ENCODE measurements around the gene NCOA4. TPM values are rescaled to one million over a fixed set of nuclear protein-coding genes. Genes with fewer than 3 reads are reported as not detected.
"Not testable (repeated sequence)": the region's sequence is repeated elsewhere in the genome, so short reads cannot be mapped to it uniquely, and the experiment has no call there.

NCOA4 gene
- total RNA-seq, 1 experiment from 2014 or later = 50.6 TPM

DNA sequence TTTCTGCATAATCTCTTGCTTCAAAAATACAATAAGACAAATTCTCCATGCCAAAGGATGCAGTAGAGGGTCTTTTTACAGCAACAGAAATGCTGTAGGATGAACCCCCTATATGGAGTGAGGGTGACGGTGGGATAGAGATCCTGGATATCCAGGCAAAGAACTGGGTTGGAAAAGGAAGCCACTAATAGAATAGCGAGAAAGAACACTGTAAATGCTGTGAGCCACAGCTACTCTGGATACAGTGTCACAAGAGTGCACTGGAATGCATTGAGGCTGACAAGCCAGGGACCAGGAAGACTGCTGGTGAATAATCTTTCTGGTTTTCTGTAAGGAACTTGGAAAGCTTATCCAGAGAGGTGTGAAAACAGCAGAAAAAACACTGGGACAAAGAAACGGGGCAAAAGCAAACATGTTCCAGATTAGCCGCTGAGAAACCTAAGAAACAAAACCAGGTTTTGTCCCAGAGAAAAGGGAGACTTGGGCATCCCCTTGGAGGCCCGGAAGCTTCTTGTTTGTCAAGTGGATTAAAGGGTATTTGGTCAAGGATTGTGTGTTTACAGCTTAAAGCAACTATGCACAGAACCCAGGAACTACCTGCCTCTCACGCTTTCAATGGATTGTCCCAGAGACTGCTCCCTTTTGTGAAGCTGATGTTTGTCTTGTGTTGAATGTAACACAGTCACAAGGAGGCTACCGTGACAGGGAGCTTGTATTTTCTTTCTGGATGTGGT is 21.8 kb upstream of the NCOA4 start:
- no peak for DNase-seq (ENCODE audit: low spot score)
- TF ChIP-seq EZH2 (IDR thresholded peaks at IDR 0.05; ENCODE audit: borderline replicate concordance, low read depth, low read length, poor library complexity, severe bottlenecking) = no peak
- TF ChIP-seq, protein P1, sequence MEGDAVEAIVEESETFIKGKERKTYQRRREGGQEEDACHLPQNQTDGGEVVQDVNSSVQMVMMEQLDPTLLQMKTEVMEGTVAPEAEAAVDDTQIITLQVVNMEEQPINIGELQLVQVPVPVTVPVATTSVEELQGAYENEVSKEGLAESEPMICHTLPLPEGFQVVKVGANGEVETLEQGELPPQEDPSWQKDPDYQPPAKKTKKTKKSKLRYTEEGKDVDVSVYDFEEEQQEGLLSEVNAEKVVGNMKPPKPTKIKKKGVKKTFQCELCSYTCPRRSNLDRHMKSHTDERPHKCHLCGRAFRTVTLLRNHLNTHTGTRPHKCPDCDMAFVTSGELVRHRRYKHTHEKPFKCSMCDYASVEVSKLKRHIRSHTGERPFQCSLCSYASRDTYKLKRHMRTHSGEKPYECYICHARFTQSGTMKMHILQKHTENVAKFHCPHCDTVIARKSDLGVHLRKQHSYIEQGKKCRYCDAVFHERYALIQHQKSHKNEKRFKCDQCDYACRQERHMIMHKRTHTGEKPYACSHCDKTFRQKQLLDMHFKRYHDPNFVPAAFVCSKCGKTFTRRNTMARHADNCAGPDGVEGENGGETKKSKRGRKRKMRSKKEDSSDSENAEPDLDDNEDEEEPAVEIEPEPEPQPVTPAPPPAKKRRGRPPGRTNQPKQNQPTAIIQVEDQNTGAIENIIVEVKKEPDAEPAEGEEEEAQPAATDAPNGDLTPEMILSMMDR (conservative IDR thresholded peaks at IDR 0.05; ENCODE audit: low read depth, low read length) = no peak
- no peaks in the 10 kb centered on the region for H3K9me3 ChIP-seq (ENCODE audit: low read depth, low read length, poor library complexity, severe bottlenecking)
- peaks cover 10% of the 10 kb centered on the region for H3K27me3 ChIP-seq (replicated peaks; ENCODE audit: insufficient read depth, low read depth, low read length, poor library complexity)
- no peak overlapping the region for H3K27ac ChIP-seq (ENCODE audit: low read depth, low read length, poor library complexity, severe bottlenecking)
- H3K4me3 ChIP-seq (ENCODE audit: low read depth, low read length, poor library complexity, severe bottlenecking) = no peak overlapping the region
- H3K36me3 ChIP-seq (ENCODE audit: insufficient read depth, low read length, poor library complexity, severe bottlenecking) = no peaks in the 10 kb centered on the region
- no peaks in the 10 kb centered on the region for H3K4me1 ChIP-seq (ENCODE audit: insufficient read depth, low read length, poor library complexity, severe bottlenecking)
- no TSS peak for BruUV-seq (replicated peaks)
- ChIA-PET CTCF (interaction anchor here (0.6 kb wide), 1 partner anchor 14 kb away, joined by 5 read pairs; no protein-coding TSS in a partner anchor), POLR2A (ENCODE audit: low non-redundant PET) (no interaction called here)
- intact Hi-C loops (cut with micrococcal nuclease; ENCODE audit: unreplicated experiment) = no loop called here

- Histone ChIP-seq H3K4me1 (ENCODE audit: insufficient read depth, low read length, poor library complexity, severe bottlenecking) (no peaks in the 10 kb centered on the region), H3K9me3 (ENCODE audit: low read depth, low read length, poor library complexity, severe bottlenecking) (no peaks in the 10 kb centered on the region), H3K27ac (ENCODE audit: low read depth, low read length, poor library complexity, severe bottlenecking) (no peak overlapping the region), H3K4me3 (ENCODE audit: low read depth, low read length, poor library complexity, severe bottlenecking) (no peak overlapping the region), H3K27me3 (replicated peaks; ENCODE audit: insufficient read depth, low read depth, low read length, poor library complexity) (peaks cover 12% of the 10 kb centered on the region), H3K36me3 (ENCODE audit: insufficient read depth, low read length, poor library complexity, severe bottlenecking) (no peaks in the 10 kb centered on the region)
- intact Hi-C loops (cut with micrococcal nuclease; ENCODE audit: unreplicated experiment) = no loop called here
- TF ChIP-seq, protein P1 (conservative IDR thresholded peaks at IDR 0.05; ENCODE audit: low read depth, low read length) = no peak
- no peak for TF ChIP-seq EZH2 (IDR thresholded peaks at IDR 0.05; ENCODE audit: borderline replicate concordance, low read depth, low read length, poor library complexity, severe bottlenecking)
- no peak for DNase-seq (ENCODE audit: low spot score)
- CTCF ChIA-PET = no interaction called here
- no TSS peak for BruUV-seq (replicated peaks)
- POLR2A ChIA-PET (ENCODE audit: low non-redundant PET) = no interaction called here
Observed at GRCh38 chr10:46050941-46051623, 20.7 kb upstream of the NCOA4 start.

DNA sequence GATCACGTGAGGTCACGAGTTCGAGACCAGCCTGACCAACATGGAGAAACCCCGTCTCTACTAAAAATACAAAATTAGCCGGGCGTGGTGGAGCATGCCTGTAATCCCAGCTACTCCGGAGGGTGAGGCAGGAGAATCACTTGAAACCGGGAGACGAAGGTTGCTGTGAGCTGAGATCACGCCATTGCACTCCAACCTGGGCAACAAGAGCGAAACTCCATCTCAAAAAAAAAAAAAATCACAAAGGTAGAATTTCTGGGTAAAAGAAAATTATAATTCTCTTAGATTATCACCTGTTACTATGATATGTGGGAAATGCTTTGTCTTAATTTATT is 19.0 kb upstream of the NCOA4 start:
- H3K4me1 ChIP-seq (ENCODE audit: insufficient read depth, low read length, poor library complexity, severe bottlenecking); H3K9me3 ChIP-seq (ENCODE audit: low read depth, low read length, poor library complexity, severe bottlenecking); CTCF ChIA-PET; intact Hi-C loops (cut with micrococcal nuclease; ENCODE audit: unreplicated experiment); H3K27ac ChIP-seq (ENCODE audit: low read depth, low read length, poor library complexity, severe bottlenecking); H3K36me3 ChIP-seq (ENCODE audit: insufficient read depth, low read length, poor library complexity, severe bottlenecking); BruUV-seq (replicated peaks); H3K4me3 ChIP-seq (ENCODE audit: low read depth, low read length, poor library complexity, severe bottlenecking); DNase-seq (ENCODE audit: low spot score); POLR2A ChIA-PET (ENCODE audit: low non-redundant PET): not testable (repeated sequence)
- peaks cover 12% of the 10 kb centered on the region for H3K27me3 ChIP-seq (replicated peaks; ENCODE audit: insufficient read depth, low read depth, low read length, poor library complexity)
